ENCODE measurements around the gene KRTAP4-4. TPM values are rescaled to one million over a fixed set of nuclear protein-coding genes. Genes with fewer than 3 reads are reported as not detected.

The KRTAP4-4 gene
- total RNA-seq = not detected in 2 replicates

GRCh38 chr17:41160648-41161047, at the start of gene KRTAP4-4:
KRTAP4-4 (minus strand) TSS chr17:41160748; CDS start chr17:41160691, 57 bp downstream.

DNA sequence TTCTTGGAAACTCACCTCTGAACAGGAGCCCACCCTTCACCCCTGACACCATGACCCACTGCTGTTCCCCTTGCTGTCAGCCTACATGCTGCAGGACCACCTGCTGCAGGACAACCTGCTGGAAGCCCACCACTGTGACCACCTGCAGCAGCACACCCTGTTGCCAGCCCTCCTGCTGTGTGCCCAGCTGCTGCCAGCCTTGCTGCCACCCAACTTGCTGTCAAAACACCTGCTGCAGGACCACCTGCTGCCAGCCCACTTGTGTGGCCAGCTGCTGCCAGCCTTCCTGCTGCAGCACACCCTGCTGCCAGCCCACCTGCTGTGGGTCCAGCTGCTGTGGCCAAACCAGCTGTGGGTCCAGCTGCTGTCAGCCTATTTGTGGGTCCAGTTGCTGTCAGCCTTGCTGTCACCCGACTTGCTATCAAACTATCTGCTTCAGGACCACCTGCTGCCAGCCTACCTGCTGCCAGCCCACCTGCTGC, 29.3 kb upstream of the KRTAP4-4 start, which contains the start of gene KRTAP9-1:
Gene KRTAP9-1, plus strand, starts transcription at position 51 of the 482 bp plus-strand sequence. Its CDS starts 0 bp downstream, at position 51.

GRCh38 chr17:41184480-41184961, 24.0 kb upstream of the KRTAP4-4 start, which contains the start of gene KRTAP4-1:
KRTAP4-1 (minus strand) TSS chr17:41184911; CDS start chr17:41184854, 57 bp downstream.

DNA sequence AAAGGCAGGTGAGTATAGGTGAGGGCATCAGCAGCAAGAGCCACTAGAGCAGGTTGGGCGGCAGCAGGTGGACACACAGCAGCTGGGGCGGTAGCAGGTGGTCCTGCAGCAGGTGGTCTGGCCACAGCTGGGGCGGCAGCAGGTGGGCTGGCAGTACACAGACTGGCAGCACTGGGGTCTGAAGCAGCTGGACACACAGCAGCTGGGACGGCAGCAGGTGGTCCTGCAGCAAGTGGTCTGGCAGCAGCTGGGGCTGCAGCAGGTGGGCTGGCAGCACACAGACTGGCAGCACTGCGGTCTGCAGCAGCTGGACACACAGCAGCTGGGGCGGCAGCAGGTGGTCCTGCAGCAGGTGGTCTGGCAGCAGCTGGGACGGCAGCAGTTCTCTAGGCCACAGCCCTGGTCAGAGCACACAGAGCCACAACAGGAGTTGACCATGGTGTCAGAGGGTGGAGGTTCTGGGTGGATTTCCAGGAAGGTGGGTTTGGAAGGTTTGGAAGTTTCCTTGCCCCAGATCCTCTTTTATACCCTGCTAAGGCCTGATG, 17.3 kb upstream of the KRTAP4-4 start, which contains the start of gene KRTAP4-2:
Gene KRTAP4-2, minus strand, starts transcription at position 495 of the 545 bp plus-strand sequence. Its CDS starts 57 bp downstream, at position 438.

GRCh38 chr17:41168121-41168520, 7.6 kb upstream of the KRTAP4-4 start, which contains the start of gene KRTAP4-3:
KRTAP4-3 (minus strand) TSS chr17:41168221; CDS start chr17:41168172, 49 bp downstream.

DNA sequence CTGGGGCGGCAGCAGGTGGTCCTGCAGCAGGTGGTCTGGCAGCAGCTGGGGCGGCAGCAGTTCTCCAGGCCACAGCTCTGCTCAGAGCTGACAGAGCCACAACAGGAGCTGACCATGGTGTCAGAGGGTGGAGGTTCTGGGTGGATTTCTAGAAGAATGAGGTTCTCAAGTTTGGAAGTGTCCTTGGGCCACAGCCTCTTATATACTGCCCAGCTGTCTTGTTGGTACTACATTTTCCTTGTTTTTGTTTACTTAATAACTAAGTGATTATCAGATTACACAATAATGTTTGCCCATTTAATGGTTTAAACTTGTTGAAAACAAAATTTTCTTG, 10.9 kb downstream of the KRTAP4-4 start, which contains the start of gene KRTAP4-5:
Gene KRTAP4-5, minus strand, starts transcription at position 174 of the 334 bp plus-strand sequence. Its CDS starts 58 bp downstream, at position 116.

DNA sequence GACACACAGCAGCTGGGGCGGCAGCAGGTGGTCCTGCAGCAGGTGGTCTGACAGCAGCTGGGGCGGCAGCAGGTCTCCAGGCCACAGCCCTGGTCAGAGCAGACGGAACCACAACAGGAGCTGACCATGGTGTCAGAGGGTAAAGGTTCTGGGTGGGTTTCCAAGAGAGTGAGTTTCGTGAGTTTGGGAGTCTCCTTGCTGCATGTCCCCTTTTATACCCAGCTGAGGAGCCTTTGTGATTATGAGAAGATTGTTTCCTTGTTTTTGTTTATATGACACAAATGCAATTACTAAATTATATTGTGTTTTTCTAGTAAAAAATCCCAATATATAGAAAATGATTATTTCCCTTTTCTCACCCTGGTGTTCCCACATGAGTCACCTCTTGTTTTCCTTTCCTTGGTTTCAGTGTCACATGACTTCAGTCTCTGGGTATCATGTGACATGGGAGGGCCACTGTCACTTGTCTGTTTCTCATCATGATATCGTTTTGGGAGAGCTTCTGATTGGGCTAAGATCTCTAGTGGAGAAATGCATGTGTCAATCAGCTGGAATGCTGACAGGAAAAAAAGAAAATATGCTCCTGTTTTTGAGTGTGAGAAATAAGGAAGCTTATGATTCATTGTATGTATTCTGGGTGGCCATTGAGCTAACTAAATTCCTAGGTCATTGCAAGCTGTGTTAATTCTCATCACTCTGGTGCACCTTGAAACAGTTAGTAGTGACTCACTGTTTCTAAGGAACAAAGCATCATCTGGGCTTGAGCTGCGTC, 20.0 kb downstream of the KRTAP4-4 start, which contains the start of gene KRTAP4-6:
Gene KRTAP4-6, minus strand, starts transcription at position 185 of the 772 bp plus-strand sequence. Its CDS starts 57 bp downstream, at position 128.

GRCh38 chr17:41123991-41124371, 36.6 kb downstream of the KRTAP4-4 start, which contains the start of gene KRTAP4-12:
KRTAP4-12 (minus strand) TSS chr17:41124182; CDS start chr17:41124122, 60 bp downstream.

GRCh38 chr17:41117846-41118386, 42.6 kb downstream of the KRTAP4-4 start, which contains the start of gene KRTAP4-11:
KRTAP4-11 (minus strand) TSS chr17:41118373; CDS start chr17:41118315, 58 bp downstream.

Other genes with a start within 250 kb of the KRTAP4-4 start
- 0.34 and 1.7 TPM in 2 replicates for gene KRT23, start 223.1 kb downstream of the KRTAP4-4 start, total RNA-seq
- gene KRT39, start 193.8 kb downstream of the KRTAP4-4 start, total RNA-seq = not detected in 2 replicates
- not detected in 2 replicates for gene KRT40, start 176.4 kb downstream of the KRTAP4-4 start, total RNA-seq
- gene KRTAP3-3, start 166.6 kb downstream of the KRTAP4-4 start, total RNA-seq = not detected in 2 replicates
- not detected in 2 replicates for gene KRTAP3-2, start 160.8 kb downstream of the KRTAP4-4 start, total RNA-seq
- not detected in 2 replicates for gene KRTAP3-1, start 151.6 kb downstream of the KRTAP4-4 start, total RNA-seq
- not detected in 2 replicates for gene KRTAP1-5, start 133.5 kb downstream of the KRTAP4-4 start, total RNA-seq
- not detected in 2 replicates for gene KRTAP1-4, start 130.6 kb downstream of the KRTAP4-4 start, total RNA-seq
- not detected in 2 replicates for gene KRTAP1-3, start 125.9 kb downstream of the KRTAP4-4 start, total RNA-seq
- gene KRTAP1-1, start 119.3 kb downstream of the KRTAP4-4 start, total RNA-seq = not detected in 2 replicates
- gene KRTAP2-1, start 113.4 kb downstream of the KRTAP4-4 start, total RNA-seq = not detected in 2 replicates
- gene KRTAP2-2, start 105.5 kb downstream of the KRTAP4-4 start, total RNA-seq = not detected in 2 replicates
- gene KRTAP2-3, start 100.6 kb downstream of the KRTAP4-4 start, total RNA-seq = not detected in 2 replicates
- gene KRTAP2-4, start 94.9 kb downstream of the KRTAP4-4 start, total RNA-seq = not detected in 2 replicates
- not detected in 2 replicates for gene KRTAP4-7, start 76.6 kb downstream of the KRTAP4-4 start, total RNA-seq
- gene KRTAP4-8, start 62.6 kb downstream of the KRTAP4-4 start, total RNA-seq = not detected in 2 replicates
- not detected in 2 replicates for gene KRTAP4-16, start 58.5 kb downstream of the KRTAP4-4 start, total RNA-seq
- gene KRTAP4-9, start 55.4 kb downstream of the KRTAP4-4 start, total RNA-seq = not detected in 2 replicates
- gene KRTAP4-11, start 42.4 kb downstream of the KRTAP4-4 start, total RNA-seq = not detected in 2 replicates
- gene KRTAP4-12, start 36.6 kb downstream of the KRTAP4-4 start, total RNA-seq = not detected in 2 replicates
- not detected in 2 replicates for gene KRTAP4-6, start 20.2 kb downstream of the KRTAP4-4 start, total RNA-seq
- not detected in 2 replicates for gene KRTAP4-5, start 10.9 kb downstream of the KRTAP4-4 start, total RNA-seq
- gene KRTAP4-3, start 7.5 kb upstream of the KRTAP4-4 start, total RNA-seq = not detected in 2 replicates
- not detected in 2 replicates for gene KRTAP4-2, start 17.5 kb upstream of the KRTAP4-4 start, total RNA-seq
- not detected in 2 replicates for gene KRTAP4-1, start 24.2 kb upstream of the KRTAP4-4 start, total RNA-seq
- not detected in 2 replicates for gene KRTAP9-1, start 29.1 kb upstream of the KRTAP4-4 start, total RNA-seq
- not detected in 2 replicates for gene KRTAP9-2, start 65.9 kb upstream of the KRTAP4-4 start, total RNA-seq
- gene KRTAP9-3, start 71.7 kb upstream of the KRTAP4-4 start, total RNA-seq = not detected in 2 replicates
- gene KRTAP9-8, start 77.3 kb upstream of the KRTAP4-4 start, total RNA-seq = not detected in 2 replicates
- gene KRTAP9-4, start 88.9 kb upstream of the KRTAP4-4 start, total RNA-seq = not detected in 2 replicates
- gene KRTAP9-9, start 94.6 kb upstream of the KRTAP4-4 start, total RNA-seq = not detected in 2 replicates
- not detected in 2 replicates for gene KRTAP9-6, start 104.6 kb upstream of the KRTAP4-4 start, total RNA-seq
- gene KRTAP9-7, start 115.0 kb upstream of the KRTAP4-4 start, total RNA-seq = not detected in 2 replicates
- gene KRTAP29-1, start 142.1 kb upstream of the KRTAP4-4 start, total RNA-seq = not detected in 2 replicates
- not detected in 2 replicates for gene KRTAP16-1, start 148.6 kb upstream of the KRTAP4-4 start, total RNA-seq
- not detected in 2 replicates for gene KRTAP17-1, start 155.0 kb upstream of the KRTAP4-4 start, total RNA-seq
- not detected in 2 replicates for gene KRT33A, start 190.1 kb upstream of the KRTAP4-4 start, total RNA-seq
- not detected in 2 replicates for gene KRT33B, start 209.1 kb upstream of the KRTAP4-4 start, total RNA-seq
- not detected in 2 replicates for gene KRT34, start 221.6 kb upstream of the KRTAP4-4 start, total RNA-seq
- not detected in 2 replicates for gene KRT31, start 236.9 kb upstream of the KRTAP4-4 start, total RNA-seq

Measured in dermis lymphatic vessel endothelial cell (primary cell).